D721Med (cell line): ENCODE results near the gene EPN2.

Experiments used
- DNase-seq: peaks from one replicate; pipeline ENCODE4 v3.0.0; 2011; ENCODE audit warnings: low spot score; ENCODE audit not compliant: insufficient read length
- FAIRE-seq: peaks from 2 replicates; lab custom pipeline; 2011; peaks lifted over from hg19 to GRCh38; lab: Jason Lieb, UNC
- CTCF ChIP-seq: IDR thresholded peaks from 2 replicates; pipeline ENCODE4 v1.5.1; 2012; ENCODE audit warnings: mild to moderate bottlenecking, control low read depth; ENCODE audit not compliant: insufficient read depth; ENCODE audit errors: missing control alignments

EPN2 gene

DNA sequence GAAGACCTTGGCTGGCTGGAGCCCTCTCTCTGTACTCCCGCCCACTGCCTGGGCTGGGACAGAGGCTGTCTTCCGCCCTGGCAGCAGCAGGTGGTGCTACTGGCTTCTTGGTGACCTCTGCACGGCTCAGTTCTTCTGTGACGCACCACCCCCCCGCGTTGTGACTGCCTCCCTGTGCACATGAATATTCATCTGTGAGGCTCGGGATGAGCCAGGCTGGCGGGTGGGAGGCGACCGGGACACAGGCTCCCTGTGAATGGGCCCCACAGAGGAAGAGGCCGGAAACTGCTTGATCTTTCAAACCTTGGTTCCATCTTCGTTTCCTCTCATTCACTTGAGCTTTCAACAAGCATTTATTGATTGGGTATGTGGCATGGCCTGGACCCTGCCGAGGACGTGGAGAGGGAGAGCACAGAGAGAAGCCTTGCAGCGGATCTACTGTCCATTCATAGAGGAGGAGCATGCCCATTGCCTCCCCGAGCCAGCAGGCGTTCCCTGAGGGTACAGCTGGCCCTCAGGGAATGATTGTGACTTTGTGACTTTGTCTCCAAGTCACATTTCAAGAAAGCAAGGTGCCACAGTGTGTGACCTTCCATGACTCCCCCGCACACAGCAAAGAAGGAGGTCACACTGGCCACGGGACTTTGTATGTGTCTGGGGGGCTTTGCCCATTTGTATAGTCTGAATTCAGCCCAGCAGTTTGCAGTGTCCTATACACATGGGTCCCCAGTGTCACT, 80.4 kb downstream of the EPN2 start:
- TF ChIP-seq CTCF: no peak
- DNase-seq (no peak), FAIRE-seq (no peak)

GRCh38 chr17:19318611-19319010, 81.4 kb downstream of the EPN2 start:
- no peak for TF ChIP-seq CTCF
- DNase-seq: no peak
- FAIRE-seq: no peak

DNA sequence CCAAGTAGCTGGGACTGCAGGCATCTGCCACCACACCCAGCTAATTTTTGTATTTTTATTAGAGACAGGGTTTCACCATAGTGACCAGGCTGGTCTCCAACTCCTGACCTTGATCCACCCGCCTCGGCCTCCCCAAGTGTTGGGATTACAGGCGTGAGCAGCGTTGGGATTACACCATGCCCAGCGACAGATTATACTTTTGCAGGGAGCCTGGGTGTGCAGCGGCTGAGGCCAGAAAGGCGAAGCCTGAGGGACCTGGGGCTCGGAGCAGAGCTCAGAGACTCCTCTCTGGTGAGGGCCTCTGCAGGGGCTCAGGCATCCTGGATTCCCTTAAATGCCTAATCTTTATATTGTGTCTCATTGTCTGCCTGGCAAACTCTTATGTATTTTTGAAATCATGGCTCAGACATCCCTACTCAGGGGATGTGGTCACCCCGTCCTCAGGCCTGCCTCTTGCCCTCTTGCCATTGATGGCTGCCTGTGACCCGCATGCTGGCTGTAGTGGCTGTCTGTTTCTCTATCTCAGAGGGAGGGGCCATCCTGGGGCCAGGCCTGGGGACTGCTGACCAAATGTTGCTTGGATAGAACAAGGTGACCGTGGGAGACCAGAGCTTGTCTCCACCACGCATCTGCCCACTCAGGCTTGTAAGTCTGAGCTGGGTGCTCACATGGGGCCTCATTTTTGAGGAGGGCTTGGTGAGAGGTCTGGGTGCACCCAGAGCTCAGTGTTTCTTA, 82.8 kb downstream of the EPN2 start:
- no peak for DNase-seq
- no peak for FAIRE-seq

GRCh38 chr17:19320876-19321275, 83.7 kb downstream of the EPN2 start:
- DNase-seq (no peak), FAIRE-seq (no peak)
- TF ChIP-seq CTCF: no peak

More for the DNA sequence above, 82.8 kb downstream of the EPN2 start:
- no peak for TF ChIP-seq CTCF

DNA sequence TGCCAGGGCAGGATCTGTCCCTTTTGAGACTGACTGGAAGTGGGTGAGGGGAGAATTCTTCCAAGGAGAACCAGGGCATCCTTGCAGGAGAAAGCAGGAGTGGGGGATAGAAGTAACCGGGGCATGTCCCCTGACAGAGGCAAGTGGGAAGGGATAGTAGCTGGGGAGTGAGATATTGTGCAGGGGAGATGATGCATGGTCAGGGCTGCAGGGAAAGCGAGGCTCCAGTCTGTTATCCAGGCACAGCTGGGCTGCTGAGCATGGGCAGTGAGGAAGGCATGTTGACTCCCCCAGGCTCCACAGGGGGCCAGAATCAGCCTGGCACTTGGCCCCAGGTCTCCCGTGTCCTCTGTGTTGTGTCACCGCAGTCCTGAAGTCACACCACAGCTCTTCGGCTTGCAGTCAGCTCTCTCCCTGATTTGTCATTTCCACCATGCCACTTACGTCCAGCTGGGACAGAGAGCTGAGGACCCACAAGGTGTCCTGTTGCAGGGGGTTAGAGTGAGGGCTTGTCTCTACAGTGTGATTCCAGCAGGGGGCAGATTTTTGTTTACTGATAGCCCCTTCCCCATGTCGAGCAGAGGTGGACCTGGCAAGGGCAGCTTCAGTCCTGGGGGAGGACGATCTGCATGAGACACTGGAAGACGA, 84.4 kb downstream of the EPN2 start:
- TF ChIP-seq CTCF: no peak
- no peak for DNase-seq
- no peak for FAIRE-seq

DNA sequence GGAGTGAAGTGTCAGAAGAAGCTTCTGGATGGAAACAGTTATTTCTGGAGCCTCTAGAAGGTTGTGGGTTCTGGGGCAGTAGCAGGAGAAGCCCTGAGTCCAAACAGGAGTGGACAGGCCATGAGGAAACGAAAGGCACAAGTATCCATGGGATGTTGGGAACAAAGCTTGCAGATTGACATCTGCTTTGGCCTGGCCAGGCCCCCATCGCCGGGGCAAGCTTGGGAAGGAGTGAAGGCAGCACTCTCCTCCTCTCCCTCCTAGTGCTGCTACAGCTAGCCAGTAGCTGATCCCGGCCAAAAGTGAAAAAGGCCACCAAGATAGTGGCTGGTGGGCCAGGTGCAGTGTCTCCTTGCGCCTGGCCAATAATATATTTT, 85.0 kb downstream of the EPN2 start:
- no peak for FAIRE-seq
- DNase-seq: no peak
- no peak for TF ChIP-seq CTCF
